Astrocyte of the cerebellum (primary cell): ENCODE measurements around the gene MMRN2.

Experiments used
- DNase-seq: peaks from one replicate; pipeline ENCODE4 v3.0.0-alpha.2; 2011; ENCODE audit warnings: low read depth
- H3K4me3 ChIP-seq: 2 replicates; pipeline ENCODE4 v1.5.1; 2011; ENCODE audit warnings: mild to moderate bottlenecking, low read depth, low read length, moderate library complexity
- CTCF ChIP-seq: IDR thresholded peaks from 2 replicates; pipeline ENCODE4 v1.5.1; 2012; ENCODE audit warnings: low read length, low read depth, moderate library complexity, mild to moderate bottlenecking; ENCODE audit errors: missing control alignments
- in situ Hi-C: cut with HindIII; loops from 2 replicates; pipeline ENCODE4 v1.10.0; 2017; ENCODE audit warnings: low sequenced_read_pairs

MMRN2 gene

GRCh38 chr10:86900955-86901354, 56.5 kb downstream of the MMRN2 start:
- TF ChIP-seq CTCF = no peak
- no peak overlapping the region for H3K4me3 ChIP-seq
- in situ Hi-C loops = no loop called here
- no peak for DNase-seq

- H3K4me3 ChIP-seq = no peak overlapping the region
- TF ChIP-seq CTCF = peak; percentile 75
- peak; percentile 67 for DNase-seq
- in situ Hi-C loops = no loop called here
Measured at GRCh38 chr10:86899670-86900276, 57.6 kb downstream of the MMRN2 start.

- in situ Hi-C loops = no loop called here
Measured at GRCh38 chr10:86899132-86899531, 58.3 kb downstream of the MMRN2 start.

GRCh38 chr10:86898511-86898910, 58.9 kb downstream of the MMRN2 start:
- DNase-seq = no peak
- H3K4me3 ChIP-seq = no peak overlapping the region
- in situ Hi-C loops = no loop called here
- TF ChIP-seq CTCF = no peak

More at GRCh38 chr10:86899132-86899531, 58.3 kb downstream of the MMRN2 start:
- no peak overlapping the region for H3K4me3 ChIP-seq
- TF ChIP-seq CTCF = no peak
- DNase-seq = no peak

- H3K4me3 ChIP-seq = no peak overlapping the region
- TF ChIP-seq CTCF = no peak
- no peak for DNase-seq
- in situ Hi-C loops = loop anchor here (5.0 kb wide), 1 partner anchor 188 kb away; no protein-coding TSS in a partner anchor
Measured at GRCh38 chr10:86889997-86890396, 67.4 kb downstream of the MMRN2 start.

- H3K4me3 ChIP-seq = no peak overlapping the region
- in situ Hi-C loops = loop anchor here (5.0 kb wide), 1 partner anchor 186 kb away; no protein-coding TSS in a partner anchor
- TF ChIP-seq CTCF = no peak
- DNase-seq = no peak
Measured at GRCh38 chr10:86888585-86889381, 68.6 kb downstream of the MMRN2 start.
